ENCODE data around the gene S100A10.

The S100A10 gene, protein sequence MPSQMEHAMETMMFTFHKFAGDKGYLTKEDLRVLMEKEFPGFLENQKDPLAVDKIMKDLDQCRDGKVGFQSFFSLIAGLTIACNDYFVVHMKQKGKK

DNA sequence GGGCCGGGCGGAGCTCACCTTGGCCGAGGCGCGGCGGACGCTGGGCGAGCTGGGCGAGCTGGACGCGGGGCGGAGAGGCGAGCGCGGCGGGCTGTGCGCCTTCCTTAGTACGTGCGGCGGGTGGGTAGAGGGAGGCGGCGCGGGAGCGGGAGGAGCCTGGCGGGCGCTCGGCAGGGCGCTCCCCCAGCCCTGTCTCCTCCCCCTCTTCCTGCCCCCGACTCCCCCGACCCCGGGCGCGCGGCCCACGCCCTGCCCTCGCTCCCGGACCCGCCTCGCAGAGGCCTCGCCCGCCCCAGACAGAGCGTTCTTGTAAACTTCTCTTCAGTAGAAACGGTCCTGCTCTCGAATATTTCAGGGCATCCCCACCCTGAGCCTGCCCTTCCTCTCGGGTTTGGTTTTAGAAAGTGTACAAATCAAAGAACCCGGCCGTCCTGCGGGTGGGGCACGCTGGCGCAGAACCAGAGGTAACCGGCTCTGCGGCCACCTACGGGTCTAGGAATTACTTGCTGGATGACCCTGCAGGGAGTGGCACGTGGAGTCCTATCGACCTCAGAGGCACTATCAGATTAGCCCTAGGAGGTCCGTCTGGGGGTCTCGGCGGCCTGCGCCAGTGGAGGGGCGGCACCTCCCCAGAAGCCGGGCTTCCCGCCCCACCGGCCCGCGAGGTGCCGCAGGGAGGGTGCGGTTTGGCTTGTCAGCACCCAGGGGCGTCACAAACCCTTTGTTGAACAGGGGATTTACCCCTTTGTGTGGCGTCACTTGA, at the start of gene S100A10:
S100A10 (minus strand) TSS at position 126 of the 763 bp plus-strand sequence. CDS start 7,629 bp downstream, outside the sequence.
- DNase-seq (ENCODE audit: low read depth), result peak; percentile 63

DNA sequence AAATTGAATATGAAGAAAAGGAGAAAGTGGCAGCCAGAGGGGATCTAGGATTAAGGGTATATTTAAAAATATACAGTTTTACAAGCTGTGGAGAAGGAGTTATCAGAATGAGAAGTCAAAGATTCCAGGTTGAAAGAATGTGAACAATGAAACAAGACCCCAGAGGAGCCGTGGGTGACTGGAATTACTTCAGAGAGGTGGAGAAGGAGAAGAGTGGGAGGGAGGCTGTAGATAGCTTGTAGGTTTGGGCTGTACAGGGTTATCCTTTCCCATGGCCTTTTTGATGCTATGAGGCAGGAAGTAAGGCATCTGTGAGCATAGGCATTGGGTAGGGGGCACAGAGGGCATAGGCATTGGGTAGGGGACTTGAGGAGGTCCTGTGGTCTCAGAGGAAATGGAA, 48.4 kb upstream of the S100A10 start:
- DNase-seq (ENCODE audit: low read depth), result no peak

DNA sequence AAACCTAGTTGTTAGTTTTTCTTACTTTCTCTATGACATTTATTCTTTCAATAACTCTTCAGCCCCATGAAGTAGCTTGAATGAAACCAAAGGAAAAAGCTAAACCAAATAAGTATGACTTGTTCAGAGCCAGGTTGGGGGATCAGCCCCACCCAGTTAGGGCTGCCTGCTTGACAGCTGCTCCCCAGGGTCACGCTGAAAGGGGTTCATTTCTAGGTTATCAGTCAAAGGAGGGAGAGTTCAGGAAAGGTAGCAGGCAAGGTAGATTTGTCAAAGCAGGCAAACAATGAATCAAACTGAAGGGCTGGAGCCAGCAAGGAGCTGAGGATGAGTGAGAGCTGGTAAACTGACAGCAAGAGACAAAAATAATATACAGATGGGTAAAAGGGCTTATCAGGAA, 46.2 kb upstream of the S100A10 start:
- no peak for DNase-seq (ENCODE audit: low read depth)

DNA sequence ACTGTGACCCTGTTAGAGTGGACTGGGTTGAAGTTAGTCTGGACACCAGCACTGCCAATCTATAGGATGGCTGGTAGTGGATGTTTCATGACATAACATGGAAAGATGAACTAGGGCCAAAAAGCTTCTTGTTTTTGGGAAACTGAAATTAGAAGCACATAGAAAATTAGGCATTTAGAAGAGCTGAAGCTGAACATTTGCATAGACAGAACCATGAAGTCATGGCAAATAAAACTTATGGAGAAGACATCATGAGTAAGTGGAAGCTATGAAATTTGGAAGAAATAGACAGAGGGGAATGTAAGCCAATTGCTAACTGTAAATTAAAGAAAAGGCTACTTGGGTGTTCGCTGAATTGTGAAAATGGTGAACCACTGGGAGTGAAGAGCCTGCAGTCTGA, 45.8 kb upstream of the S100A10 start:
- DNase-seq (ENCODE audit: low read depth), result no peak

DNA sequence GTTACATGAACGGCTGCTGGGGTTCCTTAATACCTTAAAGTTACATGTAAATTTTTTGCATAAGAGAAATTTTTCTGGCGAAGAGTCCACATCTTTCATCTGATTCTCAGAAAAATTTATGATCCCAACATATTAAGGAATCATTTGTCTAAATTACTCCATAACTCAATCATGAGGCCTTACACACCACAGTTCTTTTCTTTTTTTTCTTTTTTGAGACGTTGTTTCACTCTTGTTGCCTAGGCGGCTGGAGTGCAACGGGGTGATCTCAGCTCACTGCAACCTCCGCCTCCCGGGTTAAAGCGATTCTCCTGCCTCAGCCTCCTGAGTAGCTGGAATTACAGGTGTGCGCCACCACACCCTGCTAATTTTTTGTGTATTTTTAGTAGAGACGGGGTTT, 45.2 kb upstream of the S100A10 start:
- no peak for DNase-seq (ENCODE audit: low read depth)

DNA sequence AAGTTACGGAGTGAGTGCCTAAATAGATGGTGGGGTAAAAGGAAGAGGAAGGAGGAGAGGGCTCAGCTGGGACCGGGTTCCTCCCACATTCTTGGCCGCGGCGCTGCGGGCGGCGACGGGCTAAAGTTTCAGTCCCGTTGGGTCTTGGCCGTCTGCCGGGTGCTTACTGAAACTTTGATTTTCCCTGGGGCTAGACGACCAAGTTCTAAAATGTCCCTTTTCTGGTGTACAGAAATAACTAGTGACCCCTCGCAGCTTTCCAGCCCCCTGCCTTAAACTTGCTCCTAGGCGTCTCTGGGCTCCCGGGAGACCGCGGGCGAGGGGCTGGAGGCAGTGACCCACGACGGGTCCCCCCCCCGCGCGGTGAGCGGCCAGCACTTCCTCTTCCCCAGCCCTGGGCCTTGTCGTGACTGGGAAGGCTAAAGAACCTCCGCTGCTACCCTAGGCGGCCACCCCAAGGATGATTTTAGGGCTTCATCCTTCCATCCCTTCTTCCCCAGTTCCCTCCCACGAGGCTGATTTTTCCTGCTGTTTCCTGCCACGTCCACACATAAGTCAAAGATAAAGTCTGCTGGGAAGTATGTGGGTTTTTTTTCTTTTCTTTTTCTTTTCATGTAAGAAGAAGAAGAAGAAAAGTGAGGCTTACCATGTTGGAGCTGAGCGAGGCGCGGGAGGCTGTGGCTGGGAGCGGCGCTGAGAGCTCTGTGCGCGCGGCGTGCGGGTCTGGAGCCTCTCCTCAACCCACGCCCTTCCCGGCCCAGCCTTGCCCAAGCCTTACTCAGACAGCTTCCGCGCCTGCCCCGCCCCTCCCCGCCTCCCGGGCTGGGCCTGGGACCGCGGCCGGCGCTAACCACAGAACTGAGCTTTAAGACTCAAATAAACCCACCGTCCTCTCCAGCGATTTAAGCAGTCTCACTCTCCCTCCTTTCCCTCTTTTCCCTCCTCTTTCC, 42.9 kb upstream of the S100A10 start, which contains the start of gene S100A11:
S100A11 (minus strand) TSS at position 738 of the 950 bp plus-strand sequence; CDS start at position 649, 89 bp downstream.
- peak; percentile 84 for DNase-seq (ENCODE audit: low read depth)

DNA sequence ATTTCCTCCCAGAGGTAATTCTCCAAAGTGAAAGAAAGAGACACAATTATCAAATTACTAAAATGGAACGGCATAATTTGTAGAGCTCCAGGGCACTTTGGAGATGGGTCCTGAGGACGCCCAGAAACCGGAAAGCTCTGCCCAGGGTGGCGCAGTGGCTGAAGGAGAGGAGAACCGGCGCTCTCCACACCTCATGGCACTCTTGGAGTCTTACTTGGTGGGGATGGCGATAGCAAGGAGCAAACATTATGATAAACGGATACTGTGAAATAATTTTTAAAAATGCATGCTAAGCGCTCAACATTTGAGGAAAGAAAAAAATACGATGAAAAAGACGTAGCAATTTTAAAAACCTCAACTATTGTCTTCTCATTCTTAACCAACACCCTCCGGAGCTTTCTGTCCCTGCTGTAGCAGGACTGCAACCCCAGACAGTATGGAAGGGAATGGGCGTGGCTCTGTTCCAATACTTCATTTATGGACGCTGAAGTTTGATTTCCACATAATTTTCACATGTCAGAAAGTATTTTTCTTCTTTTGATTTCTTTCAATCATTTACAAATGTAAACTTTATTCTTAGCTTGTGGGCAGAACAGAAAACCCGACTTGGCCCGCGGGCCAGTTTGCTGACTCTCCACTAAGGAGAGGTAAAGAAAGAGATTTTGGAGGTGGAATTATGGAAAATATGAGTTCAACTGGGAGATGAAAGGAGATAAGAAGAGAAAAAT, 42.0 kb upstream of the S100A10 start:
- no peak for DNase-seq (ENCODE audit: low read depth)

DNA sequence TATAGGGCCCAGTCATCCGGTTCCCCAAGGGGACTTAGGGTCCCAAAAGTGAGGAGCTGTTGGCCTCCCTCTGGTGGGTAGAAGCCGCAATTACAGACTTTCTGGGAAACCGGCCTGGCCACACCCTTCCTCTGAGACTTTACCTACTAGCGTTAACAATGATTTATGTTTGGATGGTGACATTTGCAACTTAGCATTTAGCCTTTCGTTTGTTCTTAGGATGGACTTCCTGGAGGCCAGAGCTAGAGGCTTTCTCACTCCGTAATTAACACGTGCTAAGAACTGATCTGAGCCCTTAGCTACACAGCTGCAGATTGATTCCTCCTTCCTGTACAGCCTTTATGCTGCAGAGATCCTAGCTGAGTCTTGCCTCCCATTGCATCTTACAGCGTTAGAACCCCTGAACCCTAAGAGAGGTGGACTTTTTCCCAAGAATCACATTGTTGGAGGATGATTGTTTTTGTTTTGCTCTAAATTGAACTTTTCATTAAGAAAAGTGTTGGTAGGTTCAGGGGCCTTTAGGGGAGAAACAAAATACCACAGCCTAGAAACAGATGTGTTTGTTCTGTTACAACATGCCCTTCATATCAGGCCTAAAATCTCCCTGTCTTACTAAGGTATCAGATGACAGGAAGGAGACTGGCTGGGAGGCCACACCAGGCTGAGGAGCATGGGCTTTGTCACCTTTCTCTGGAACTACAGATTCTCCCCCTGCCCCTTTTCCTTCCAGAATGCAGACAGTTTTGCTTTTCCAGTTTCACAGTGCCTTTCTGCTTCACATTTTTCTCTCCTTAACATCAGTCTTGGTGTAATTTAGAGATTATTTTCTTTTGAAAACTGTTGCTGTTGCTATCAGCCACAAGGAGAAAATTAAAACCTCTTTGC, 41.2 kb upstream of the S100A10 start:
- DNase-seq (ENCODE audit: low read depth), result peak; percentile 54

DNA sequence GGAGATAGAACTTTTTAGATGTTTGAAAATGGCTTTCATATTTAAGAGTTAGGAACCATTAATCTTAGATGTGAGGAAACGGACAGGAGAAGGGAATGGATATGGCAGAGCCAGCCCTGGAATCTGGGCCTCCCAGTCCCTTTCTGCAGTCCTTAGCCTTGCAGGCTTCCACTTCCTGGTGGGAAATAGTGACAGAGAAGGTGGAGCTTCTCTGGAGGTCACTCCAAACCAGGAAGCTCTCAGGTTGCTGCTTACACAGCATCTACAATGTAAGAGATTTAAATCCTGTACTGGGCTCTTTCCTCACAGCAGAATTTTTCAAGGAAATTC, 40.6 kb upstream of the S100A10 start:
- DNase-seq (ENCODE audit: low read depth), result no peak

DNA sequence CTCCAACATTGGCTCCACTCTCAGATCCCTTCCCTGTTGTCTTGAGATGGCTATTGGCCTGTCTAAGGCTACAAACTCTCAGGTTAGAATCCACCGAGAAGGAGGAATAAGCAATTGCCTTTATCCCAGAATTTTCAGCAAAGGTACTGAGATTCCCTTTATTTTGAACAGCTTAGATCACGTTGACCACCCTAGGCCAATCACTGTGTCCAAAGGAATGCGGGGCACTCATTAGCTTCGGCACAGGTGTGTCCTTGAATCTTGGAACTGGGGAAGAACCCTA, 36.2 kb upstream of the S100A10 start:
- DNase-seq (ENCODE audit: low read depth), result no peak

DNA sequence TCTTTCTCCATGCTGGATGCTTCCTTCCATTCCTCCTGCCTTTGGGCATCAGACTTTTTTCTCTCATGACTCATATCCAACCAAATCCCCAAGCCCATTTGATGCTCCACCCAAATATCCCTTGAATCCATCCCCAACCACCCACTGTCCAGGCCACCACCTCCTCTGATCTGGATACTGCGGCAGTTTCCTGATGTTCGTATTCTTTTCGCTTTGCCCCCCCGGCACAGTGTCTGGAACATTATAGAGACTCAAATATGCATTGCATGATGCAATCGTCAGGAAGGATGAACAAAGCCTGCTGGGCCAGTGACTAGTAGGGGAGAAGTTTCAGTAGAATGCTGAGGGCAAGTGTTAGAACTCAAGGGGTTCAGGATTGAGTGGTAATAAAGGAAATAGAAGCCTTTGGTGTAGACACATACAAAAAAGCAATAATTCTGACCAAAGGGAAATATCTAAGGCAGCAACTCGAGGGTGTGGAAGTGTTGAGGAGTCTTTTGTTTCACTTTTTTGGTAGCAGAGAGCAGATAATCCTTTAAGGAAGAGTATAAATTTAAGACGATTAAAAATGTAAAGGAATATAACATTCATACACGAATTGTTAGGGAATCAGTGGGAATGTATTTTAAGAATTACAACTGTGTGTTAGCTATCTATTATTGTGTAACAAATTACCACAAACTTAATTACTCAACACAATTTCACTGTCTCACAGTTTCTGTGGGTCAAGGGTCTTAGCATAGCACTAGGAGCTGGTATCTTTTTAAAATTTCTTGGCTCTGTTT, 35.7 kb upstream of the S100A10 start:
- no peak for DNase-seq (ENCODE audit: low read depth)

DNA sequence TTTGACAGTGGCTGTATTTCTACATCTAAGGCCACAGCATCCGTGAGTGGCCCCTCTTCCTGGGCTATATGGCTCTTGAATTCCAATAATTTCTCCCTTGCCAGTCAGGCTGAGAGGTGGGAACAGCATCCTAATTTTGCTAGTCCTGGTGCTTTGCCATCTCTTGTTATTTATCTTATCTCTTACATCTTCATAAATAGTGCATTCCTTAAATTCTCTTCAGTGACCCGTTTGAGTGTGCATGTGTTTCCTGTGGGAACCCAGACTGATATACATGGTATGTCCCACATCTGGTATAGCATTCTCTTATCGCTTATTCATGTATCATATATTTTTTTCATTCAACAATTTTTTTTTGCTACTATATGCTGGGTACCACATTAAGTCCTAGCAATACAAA, 33.2 kb upstream of the S100A10 start:
- DNase-seq (ENCODE audit: low read depth), result no peak

DNA sequence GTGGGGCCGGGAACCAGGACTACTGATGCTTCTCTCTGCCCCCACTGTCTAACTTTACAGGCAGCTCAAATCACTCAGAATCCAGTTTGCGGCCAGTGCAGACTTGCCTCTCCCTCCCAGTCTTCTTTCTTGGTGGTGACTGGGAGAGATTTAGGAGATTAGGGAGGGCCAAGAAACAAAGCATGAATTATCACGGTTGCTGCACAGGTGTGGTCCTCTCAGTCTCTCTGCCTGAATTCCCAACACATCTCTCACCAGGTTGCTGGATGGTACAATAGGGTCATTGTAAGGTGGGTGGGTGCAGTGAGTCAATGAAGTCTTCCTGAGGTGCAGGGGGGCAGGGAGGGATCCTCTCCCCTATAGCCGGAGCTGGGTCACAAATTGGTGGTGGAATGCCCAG, 30.6 kb upstream of the S100A10 start:
- no peak for DNase-seq (ENCODE audit: low read depth)

DNA sequence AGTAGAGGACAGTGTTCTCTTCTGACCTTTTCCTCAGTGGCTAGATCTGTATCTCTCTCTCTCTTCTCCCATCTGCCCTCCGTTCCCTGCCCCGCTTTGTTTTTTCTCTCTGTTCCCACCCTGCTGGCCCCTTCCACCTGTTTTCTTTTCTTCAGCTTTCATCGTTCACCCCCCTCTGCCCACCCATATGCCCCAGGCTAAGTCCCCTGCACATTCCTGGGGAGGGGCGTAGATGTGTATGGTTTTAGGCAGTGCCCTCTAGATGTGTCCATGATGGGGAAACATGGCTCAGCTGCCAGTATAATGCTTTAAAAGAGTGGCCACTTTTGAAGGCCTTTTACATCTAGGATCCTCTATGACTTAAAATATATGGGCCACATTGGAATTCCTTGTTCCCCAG, 29.6 kb upstream of the S100A10 start:
- no peak for DNase-seq (ENCODE audit: low read depth)

DNA sequence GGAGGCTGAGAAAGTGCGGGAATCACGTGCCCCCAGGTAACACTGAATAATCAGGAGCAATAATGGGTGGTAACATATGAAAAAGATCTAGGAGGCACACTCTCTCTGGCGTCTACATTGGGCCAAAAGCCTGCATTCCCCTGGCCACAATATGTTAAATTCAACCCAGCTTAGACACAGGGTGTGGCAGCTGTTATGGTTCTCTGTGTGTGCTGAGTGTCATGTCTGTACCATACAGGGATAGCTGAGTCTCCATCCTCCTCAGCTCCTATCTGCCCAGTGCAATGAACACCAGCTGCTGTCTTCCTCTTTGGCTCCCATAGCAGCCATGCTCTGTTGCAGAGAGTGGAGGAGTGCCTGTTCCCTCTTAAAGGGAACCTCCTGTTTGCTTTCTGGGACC, 28.8 kb upstream of the S100A10 start:
- DNase-seq (ENCODE audit: low read depth), result no peak

DNA sequence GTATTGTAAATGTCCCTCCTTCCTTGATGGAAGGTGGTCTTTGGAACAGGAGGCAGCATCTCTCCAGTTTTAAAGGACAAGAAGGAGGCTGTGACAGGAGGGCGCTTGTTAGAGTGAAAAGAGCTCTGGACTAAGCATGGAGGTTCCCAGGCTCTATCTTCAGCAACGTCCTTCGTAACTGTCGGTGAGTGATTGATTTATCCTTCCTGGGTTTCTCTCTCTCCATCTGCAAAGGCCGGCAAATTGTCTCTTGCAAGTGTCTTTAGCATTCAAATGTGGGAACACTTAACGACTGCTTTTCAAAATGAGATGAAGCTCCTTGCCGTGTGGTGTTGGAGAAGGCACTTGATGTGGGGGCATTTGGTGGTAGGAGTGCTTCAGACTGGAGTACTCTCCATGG, 27.9 kb upstream of the S100A10 start:
- no peak for DNase-seq (ENCODE audit: low read depth)

DNA sequence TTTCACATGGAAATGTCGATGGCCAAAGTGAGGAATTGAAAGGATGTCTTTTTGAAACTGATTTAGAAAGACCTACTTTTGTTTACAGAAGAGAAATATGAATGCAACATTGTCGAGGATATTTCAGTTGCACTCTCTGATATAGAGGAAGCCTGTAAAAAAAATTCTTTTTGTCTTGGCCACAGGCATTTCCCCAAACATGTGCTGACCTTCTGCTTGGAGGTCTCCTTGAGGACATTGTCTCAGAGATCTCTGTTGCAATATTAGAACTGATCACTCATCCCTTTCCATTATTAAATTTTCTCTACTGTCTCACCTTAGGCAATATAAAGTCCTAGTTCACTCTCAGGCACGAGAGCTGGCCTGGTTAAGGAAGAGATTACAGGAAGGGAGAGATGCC, 27.2 kb upstream of the S100A10 start:
- no peak for DNase-seq (ENCODE audit: low read depth)

DNA sequence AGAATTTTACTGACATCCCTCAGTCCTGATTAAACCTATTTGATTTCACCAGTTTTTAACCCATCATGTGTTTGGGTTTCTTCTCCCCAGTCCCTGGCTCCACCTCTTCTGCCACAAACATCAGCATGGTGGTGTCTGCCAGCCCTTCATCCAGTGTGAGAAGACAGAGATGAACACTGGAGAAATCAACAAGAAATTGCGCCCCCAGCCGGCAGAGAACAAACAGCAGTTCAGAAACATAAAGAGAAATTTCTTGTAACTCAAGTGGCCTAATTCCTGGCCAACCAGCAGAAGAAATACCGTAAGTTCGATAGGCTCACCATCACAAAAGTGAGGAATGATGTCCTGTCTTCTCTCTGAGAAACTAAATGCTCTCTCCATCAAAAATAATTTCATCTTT, 24.9 kb upstream of the S100A10 start:
- no peak for DNase-seq (ENCODE audit: low read depth)

DNA sequence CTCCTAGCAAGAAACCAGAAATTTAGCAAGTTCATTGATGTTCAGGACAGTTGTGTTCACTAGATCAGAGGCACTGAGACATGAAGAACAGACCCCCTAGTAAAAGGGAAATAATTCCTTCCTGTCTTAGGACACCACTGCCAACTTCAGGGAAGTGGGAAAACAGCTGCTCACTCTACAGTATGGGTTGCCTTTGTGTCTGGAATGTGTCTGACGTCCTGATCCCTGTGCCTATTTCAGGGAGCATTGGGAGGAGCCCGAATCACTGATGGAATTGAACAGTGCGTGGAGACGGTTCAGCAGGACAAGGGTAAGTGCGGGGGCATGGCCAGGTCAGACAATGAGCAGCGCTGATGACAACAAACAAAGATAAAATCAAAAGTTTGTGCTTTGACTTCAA, 22.1 kb upstream of the S100A10 start:
- DNase-seq (ENCODE audit: low read depth), result no peak

DNA sequence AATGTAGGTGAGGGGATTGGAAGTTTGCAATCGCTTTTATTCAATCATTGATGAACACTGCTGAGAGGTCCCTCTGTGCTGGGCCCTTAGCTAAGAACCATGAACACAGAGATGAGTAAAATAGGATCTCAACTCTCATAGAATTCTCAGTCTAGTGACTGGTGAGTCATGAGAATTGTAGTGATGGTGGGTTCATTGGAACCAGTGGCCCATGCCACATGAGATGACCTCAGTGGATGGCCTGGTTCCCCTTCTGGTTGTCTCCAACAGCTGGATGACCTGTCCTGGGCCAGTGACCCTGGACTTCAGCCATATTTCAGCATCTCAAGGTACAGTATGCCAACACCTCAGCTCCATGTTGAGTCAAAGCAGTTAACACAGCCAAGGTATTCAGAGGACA, 21.3 kb upstream of the S100A10 start:
- DNase-seq (ENCODE audit: low read depth), result no peak

Data from activated T-cell treated with anti-CD3 and anti-CD28 coated beads for 48 hours (primary cell).